SW480 (cell line): ENCODE data around the gene OR10Z1.

Experiments used
- DNase-seq: peaks from one replicate; pipeline ENCODE4 v3.0.0-alpha.2; 2016; ENCODE audit warnings: low spot score

Gene OR10Z1, protein sequence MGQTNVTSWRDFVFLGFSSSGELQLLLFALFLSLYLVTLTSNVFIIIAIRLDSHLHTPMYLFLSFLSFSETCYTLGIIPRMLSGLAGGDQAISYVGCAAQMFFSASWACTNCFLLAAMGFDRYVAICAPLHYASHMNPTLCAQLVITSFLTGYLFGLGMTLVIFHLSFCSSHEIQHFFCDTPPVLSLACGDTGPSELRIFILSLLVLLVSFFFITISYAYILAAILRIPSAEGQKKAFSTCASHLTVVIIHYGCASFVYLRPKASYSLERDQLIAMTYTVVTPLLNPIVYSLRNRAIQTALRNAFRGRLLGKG

GRCh38 chr1:158604968-158605367 lies at the start of gene OR10Z1:
Gene OR10Z1 (plus strand): TSS chr1:158605268. CDS start chr1:158606439, 1,171 bp downstream.
- no peak for DNase-seq

DNA sequence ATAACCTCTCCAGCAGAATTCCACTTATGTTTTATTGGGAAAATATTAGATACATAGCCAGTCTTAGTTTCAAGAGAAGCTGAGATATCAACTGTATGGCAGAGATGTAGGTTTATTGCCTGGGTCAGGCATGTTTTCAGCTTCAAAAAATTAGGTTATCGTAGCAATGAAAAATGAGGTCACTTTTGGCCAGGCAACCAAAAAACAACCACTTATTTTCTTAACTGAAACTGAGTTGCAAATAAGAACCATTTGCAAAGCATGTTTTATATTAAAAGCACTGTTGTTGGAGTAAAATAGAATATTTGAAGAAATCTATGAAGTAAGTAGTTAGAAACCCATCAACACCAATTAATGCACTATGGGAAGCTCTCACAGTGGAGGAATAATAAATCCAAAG lies 45.4 kb upstream of the OR10Z1 start:
- DNase-seq, result no peak

DNA sequence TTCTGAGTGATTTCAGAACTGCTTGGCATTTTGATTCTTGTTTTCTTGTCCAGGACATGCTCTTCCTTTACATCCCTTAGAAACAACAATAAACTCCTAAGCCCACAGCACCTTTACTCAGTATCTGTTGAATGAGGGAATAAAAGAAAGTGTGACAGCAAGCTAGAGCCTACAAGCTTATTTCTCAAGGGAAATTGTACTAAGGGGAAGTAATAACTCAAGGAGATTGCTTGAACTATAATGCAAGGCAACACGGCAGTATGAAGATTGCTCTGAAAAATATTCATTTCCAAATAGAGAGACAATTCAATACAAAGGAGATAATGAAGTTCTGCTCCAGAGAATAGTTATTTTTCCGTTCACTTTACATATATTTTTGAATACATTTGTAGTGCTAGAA lies 41.2 kb upstream of the OR10Z1 start:
- no peak for DNase-seq

DNA sequence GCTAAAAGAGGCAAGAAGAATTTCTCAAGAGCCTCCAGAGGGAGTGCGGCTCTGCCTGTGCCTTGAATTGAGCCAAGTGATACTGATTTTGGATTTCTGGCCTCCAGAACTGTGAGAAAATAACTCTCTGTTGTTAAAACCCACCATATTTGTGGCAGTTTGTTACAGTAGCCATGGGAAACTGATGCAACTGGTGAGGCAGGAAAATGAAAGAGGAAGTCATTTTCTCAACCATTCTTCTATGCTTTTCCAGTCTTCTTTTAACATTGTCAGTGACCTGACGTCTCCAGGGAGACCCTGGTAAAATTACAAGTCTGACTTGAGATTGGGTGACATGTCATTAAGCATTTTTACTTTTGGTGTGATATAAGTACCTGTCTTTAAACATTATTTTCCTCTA lies 40.5 kb upstream of the OR10Z1 start:
- DNase-seq, result no peak

DNA sequence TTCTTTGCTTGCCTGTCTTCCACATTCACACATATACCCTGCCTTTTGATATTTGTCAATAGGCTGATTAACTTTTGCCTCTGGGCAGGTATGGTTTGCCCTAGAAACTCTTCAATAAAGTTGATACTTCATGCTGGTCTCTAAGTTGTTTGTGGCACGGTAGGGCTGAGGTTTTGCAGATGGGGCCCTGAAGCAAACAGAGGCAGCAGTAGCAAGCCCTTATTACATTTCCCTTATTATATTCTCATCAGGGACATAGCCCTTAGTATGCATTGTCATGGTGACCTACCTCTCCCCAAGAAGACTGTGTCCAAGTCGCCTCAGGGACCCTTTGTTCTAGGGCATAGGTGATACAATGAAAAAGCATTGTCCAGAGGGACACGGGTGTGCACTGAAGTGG lies 34.6 kb upstream of the OR10Z1 start, which contains the start of gene OR6P1:
Gene OR6P1, minus strand, starts transcription at position 101 of the 400 bp plus-strand sequence. CDS start 6,976 bp downstream, outside the sequence.
- no peak for DNase-seq

GRCh38 chr1:158572226-158572625 lies 32.8 kb upstream of the OR10Z1 start:
- no peak for DNase-seq

DNA sequence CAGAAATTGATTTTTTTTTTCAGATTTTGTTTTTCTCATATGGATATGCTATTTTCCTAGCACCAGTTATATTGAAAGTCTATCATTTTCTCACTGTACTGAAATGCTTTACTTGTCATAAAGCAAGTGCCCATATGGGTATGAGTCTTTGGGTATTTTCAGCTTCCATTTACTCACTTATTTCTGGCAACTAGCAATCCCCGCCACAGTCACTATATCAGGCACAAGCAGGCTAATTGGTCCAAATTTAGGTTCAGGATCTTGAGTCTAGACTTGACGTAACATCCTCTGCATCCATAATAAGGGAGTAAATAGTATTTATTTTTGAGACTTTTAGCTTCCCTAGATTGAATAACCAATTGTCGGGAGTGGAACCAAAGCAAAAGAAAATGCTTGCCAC lies 27.5 kb upstream of the OR10Z1 start:
- no peak for DNase-seq

DNA sequence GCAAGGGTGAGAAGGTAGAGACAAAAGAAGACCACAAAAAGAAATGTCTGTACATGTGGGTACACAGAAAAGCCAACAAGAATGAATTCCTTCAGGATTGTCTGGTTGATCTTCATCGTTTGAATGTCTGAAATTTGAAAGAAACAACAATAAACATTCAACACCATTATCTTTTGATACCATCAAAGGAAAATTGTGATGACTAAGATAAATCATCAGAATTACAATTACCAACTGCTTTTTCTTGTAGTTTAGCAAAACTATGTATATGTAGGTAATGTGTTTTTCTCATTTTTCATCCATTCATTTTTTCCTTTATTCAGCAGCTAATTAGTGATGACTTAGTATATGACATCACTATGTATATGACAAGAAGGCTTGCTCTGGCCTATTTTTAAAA lies 25.3 kb upstream of the OR10Z1 start, which contains the start of gene OR10X1:
Gene OR10X1, minus strand, starts transcription at position 167 of the 400 bp plus-strand sequence. Its CDS starts 0 bp downstream, at position 167.
- no peak for DNase-seq

DNA sequence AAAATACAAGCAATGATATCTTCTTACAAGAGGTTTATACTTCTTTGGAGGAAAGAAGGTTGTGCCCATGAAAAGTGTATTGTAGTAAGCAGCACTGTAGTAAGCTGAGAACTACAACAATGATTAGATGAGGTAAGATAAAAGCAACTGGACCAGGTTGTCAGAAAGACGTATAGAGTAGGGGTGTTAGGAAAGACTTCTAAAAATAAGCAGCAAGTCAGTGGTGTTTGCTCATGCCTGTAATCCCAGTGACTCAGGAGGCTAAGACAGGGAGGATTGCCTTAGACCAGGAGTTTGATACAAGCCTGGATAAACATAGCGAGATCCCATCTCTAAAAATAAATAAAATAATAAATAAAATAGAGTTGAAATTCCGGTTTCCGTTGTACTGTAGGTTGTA lies 21.1 kb upstream of the OR10Z1 start:
- DNase-seq, result no peak

GRCh38 chr1:158586942-158587341 lies 18.1 kb upstream of the OR10Z1 start:
- DNase-seq, result no peak

GRCh38 chr1:158600735-158601134 lies 4.3 kb upstream of the OR10Z1 start:
- no peak for DNase-seq

DNA sequence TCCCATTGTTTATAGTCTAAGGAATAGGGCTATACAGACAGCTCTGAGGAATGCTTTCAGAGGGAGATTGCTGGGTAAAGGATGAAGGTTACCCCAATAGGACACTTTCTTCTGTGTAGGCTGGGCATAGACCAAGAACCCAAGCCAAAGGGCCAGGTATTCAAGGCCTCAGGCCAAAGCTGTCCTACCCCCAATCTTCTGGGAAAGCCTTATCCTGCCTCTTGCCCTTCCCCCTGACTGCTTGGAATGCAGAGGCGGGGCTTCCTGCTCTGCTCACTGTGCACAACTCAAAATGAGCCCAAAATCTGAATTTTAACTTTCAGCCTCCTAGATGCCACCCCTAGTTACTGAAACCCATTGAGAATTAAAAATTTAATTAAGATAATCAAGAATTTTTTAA lies 2.2 kb downstream of the OR10Z1 start:
- DNase-seq, result no peak

DNA sequence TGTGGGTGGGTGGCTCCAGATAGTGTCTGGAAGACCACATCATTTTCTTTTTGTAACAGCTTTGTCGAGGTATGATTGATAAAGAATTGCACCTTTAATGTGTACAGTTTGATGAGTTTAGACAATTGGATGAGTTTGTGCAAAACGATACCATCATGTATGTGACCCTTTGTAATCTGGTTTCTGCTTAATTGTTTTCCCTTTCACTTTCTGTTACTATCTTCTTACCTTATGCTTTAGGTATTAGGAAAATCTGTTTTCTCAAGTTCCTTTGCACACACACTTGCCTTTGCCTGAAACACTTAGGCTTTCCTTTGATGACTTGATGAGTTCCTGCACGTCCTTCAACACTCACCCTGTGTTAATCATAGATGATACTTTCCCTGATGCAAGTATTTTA lies 6.8 kb downstream of the OR10Z1 start:
- DNase-seq, result no peak

- no peak for DNase-seq
These were observed 8.7 kb downstream of the OR10Z1 start for GRCh38 chr1:158613764-158614163.

DNA sequence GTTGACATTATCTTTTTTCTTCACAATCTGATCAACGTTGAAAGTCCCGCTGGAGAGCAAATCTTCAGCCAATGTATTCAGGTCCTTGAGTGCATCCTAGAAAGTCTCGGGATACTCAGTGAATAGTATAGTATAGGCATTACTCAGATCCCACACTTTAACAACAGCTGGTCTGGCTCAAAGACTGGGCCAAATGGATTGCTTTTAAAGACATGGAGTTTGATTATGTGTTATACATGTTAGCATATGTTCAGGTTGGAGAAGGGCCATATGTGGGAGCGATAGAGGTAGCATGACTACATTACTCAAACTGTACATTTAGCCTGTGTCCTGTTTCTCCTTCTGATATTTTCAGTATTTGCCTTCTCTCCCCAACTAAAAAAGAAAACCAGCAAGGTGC lies 33.1 kb downstream of the OR10Z1 start:
- no peak for DNase-seq

DNA sequence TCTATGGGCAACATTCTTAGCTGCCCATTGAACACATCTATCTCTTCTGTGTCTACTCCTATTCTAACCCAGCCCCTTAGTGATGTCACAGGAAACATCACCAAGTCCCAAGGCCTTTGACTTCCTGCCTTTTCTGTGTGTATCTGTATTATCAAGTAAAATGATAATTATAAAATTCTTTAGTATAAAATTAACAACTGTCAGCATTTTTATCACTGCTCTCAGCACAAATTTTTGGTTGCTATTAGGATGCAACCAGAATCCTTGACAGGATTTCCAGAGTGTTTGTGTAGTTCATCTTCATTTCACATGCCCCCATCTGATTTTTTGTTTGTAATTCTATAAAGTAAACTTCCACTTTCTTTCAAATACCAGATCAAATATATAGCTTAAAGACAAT lies 33.8 kb downstream of the OR10Z1 start:
- no peak for DNase-seq

DNA sequence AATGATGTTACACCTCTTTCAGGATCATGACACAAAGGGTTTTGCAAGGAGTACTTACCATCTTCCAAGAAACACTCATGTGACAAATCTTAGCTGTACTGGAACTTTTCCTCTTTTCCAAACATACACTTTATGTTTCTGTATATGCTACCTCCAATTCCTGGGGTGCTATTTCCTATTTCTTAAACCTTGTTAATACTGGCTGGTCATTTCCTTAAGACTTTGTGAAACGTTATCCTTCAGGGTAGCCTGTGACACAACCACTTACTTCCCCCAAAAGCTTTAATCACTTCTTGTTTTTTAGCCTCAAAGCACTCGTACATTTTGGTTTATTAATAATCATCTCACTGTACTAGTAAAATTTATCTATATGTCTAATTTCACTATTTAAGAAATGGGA lies 39.4 kb downstream of the OR10Z1 start:
- DNase-seq, result no peak

GRCh38 chr1:158646465-158646864 lies 41.4 kb downstream of the OR10Z1 start:
- no peak for DNase-seq

DNA sequence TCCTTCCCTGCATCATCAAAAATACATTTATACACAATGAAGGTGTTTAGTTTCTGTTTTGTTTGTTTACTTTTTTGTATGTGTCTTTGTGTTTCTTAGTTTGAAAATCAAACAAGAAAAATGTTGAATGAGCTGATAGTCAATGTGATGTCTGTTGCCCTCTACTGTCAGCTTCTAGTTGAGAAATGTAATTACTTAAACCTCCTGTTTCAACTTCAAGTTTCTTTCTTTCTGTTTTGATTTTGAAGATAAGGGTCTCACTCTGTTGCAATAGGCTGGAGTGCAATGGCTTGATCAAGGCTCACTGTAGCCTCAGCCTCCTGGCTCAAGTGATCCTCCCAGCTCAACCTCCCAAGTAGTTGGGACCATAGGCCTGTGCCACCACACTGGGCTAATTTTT lies 44.0 kb downstream of the OR10Z1 start:
- no peak for DNase-seq

DNA sequence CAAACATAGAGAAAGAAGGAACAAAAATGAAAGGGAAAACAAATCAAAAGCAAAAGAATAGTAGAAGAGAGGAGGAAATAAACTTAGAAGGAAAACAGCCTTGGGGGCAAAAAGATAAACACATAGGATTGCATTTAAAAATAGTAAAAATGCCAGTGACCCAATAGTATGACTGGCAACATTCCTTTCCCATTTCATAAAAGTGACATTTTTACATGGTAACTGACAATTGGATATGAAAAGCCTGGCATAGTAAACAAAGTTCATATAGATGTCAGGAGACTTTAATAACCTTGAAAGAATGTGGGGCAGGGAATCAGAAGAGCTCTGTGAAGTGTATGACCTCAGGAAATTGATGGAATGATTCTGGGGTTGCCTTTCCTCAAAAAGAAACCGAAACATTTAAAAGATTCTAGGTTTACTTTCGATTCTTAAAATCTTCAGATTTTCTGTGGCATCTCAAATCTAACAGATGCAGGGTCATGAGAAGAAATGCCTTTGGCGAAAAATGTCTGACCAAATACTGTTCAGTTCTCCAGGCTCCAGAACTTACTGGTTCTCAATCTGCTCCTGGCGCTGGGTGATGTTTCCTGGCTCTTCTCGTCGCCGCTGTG lies 47.8 kb downstream of the OR10Z1 start:
- no peak for DNase-seq

- DNase-seq, result no peak
These were observed 49.0 kb downstream of the OR10Z1 start for GRCh38 chr1:158654086-158654485.

DNA sequence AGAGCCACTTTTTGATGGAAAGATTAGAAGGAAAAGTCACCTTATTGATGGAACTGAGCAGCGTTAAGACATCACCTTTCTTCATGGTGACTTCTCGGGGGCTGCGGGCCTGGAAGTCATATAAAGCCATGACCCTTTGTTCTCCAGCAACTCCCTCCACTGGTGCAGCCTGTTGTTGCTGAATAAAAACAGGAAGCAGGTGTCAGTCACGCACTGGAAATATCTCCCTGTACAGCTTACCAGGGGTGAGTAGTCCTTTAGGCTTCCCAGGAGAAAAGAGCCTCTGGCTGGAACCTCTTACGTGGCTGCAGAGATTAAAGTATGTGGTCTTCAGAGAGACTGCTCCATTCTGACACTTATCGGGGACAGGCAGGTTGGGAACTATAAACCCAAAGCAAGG lies 49.5 kb downstream of the OR10Z1 start:
- DNase-seq, result peak; percentile 1
